Sigmoid colon (tissue), 4 donors: ENCODE results near the gene METTL25.

Source experiments
- EP300 ChIP-seq, 4 donors: sonication (generic); formaldehyde crosslinking; IDR thresholded peaks; one replicate each; pipeline ENCODE4 v1.6.1; 2017; ENCODE audit warnings: antibody characterized with exemption in 4 of 4
- POLR2A ChIP-seq, 2 donors: fragments of 450-650 bp; IDR thresholded peaks; one replicate each; pipeline ENCODE4 v1.6.1; 2016; ENCODE audit warnings: antibody characterized with exemption in 2 of 2, mild to moderate bottlenecking in 2 of 2, moderate library complexity in 2 of 2
- POLR2AphosphoS5 ChIP-seq, 4 donors: sonication (generic); formaldehyde crosslinking; IDR thresholded peaks; one replicate each; pipeline ENCODE4 v1.6.1; 2017; ENCODE audit warnings: antibody characterized with exemption in 4 of 4
- TF ChIP-seq, protein P1 (sequence below), 4 experiments: fragments of 450-650 bp in 3 of 4; fragments of 200-600 bp in 1 of 4; IDR thresholded peaks; one replicate each; pipeline ENCODE4 v1.5.1; 2016 to 2019; ENCODE audit warnings: antibody characterized with exemption in 4 of 4, mild to moderate bottlenecking in 3 of 4, moderate library complexity in 2 of 4

DNA sequence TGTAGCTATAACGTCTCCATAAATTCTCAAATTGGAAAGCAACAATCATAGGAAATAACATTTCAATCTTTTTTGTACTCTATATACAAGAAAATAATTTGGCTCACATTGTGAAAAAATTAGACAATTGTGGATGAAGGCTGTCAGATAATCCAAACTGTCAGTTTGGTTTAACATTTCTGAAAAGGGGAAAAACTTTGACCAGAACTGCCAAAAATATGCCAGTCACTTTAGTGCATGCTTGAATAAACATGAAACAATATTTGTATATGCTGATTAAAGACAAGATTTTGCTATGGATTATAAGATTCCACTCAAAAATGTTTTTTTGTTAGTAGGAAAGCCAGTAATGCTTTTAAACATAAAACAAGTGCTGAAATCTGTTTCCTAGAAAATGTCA, 39.1 kb upstream of the METTL25 start:
- TF ChIP-seq, protein P1, sequence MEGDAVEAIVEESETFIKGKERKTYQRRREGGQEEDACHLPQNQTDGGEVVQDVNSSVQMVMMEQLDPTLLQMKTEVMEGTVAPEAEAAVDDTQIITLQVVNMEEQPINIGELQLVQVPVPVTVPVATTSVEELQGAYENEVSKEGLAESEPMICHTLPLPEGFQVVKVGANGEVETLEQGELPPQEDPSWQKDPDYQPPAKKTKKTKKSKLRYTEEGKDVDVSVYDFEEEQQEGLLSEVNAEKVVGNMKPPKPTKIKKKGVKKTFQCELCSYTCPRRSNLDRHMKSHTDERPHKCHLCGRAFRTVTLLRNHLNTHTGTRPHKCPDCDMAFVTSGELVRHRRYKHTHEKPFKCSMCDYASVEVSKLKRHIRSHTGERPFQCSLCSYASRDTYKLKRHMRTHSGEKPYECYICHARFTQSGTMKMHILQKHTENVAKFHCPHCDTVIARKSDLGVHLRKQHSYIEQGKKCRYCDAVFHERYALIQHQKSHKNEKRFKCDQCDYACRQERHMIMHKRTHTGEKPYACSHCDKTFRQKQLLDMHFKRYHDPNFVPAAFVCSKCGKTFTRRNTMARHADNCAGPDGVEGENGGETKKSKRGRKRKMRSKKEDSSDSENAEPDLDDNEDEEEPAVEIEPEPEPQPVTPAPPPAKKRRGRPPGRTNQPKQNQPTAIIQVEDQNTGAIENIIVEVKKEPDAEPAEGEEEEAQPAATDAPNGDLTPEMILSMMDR (IDR thresholded peaks at IDR 0.05) = no peak
- no peak for TF ChIP-seq POLR2AphosphoS5 (IDR thresholded peaks at IDR 0.05)
- TF ChIP-seq POLR2A (IDR thresholded peaks at IDR 0.05) = no peak
- TF ChIP-seq EP300 (IDR thresholded peaks at IDR 0.05) = no peak
